Activated CD8-positive, alpha-beta T cell treated with anti-CD3 and anti-CD28 coated beads, Interleukin-2, amount 10 ng/mL, durations not matched to agents 7 days and 5 days (primary cell): ENCODE data around the gene TRPM3. TPM values are rescaled to one million over a fixed set of nuclear protein-coding genes. Genes with fewer than 3 reads are reported as not detected.

Experiments
- ATAC-seq: fragments of 150-1000 bp; cut with Tn5 transposase; one replicate; pipeline ENCODE4 v1.10.0; 2021; ENCODE audit warnings: moderate library complexity
- CTCF ChIA-PET: fragments of 350-600 bp; sonication (Branson Sonifier 250); formaldehyde crosslinking; loops from one replicate; lab custom pipeline; 2021; ENCODE audit warnings: antibody characterized with exemption; lab: Charles Lee
- POLR2A ChIA-PET: fragments of 350-600 bp; sonication (Branson Sonifier 250); formaldehyde crosslinking; loops from one replicate; lab custom pipeline; 2021; ENCODE audit warnings: antibody characterized with exemption; lab: Charles Lee
- DNase-seq: peaks from one replicate; pipeline ENCODE4 v3.0.0-alpha.2; 2020
- H3K27ac Mint-ChIP-seq: one replicate; pipeline ENCODE4 v1.8.0; 2021; ENCODE audit warnings: mild to moderate bottlenecking, mixed read lengths
- H3K27me3 Mint-ChIP-seq: one replicate; pipeline ENCODE4 v1.8.0; 2021; ENCODE audit warnings: low read depth, mixed read lengths
- H3K36me3 Mint-ChIP-seq: one replicate; pipeline ENCODE4 v1.8.0; 2021; ENCODE audit warnings: low read depth, mixed read lengths
- H3K4me1 Mint-ChIP-seq: one replicate; pipeline ENCODE4 v1.8.0; 2021; ENCODE audit warnings: low read depth, mixed read lengths
- H3K4me3 Mint-ChIP-seq: one replicate; pipeline ENCODE4 v1.8.0; 2021; ENCODE audit warnings: mild to moderate bottlenecking, mixed read lengths
- H3K9me3 Mint-ChIP-seq: one replicate; pipeline ENCODE4 v1.8.0; 2022; ENCODE audit warnings: mixed read lengths; ENCODE audit not compliant: insufficient read depth
- total RNA-seq, 2 experiments: library from RNA; stranded (reverse); gene quantifications; one replicate each; pipeline ENCODE4 v1.2.3, GENCODE V29; 2021

Gene TRPM3
- total RNA-seq, 2 experiments from 2014 or later: not detected

DNA sequence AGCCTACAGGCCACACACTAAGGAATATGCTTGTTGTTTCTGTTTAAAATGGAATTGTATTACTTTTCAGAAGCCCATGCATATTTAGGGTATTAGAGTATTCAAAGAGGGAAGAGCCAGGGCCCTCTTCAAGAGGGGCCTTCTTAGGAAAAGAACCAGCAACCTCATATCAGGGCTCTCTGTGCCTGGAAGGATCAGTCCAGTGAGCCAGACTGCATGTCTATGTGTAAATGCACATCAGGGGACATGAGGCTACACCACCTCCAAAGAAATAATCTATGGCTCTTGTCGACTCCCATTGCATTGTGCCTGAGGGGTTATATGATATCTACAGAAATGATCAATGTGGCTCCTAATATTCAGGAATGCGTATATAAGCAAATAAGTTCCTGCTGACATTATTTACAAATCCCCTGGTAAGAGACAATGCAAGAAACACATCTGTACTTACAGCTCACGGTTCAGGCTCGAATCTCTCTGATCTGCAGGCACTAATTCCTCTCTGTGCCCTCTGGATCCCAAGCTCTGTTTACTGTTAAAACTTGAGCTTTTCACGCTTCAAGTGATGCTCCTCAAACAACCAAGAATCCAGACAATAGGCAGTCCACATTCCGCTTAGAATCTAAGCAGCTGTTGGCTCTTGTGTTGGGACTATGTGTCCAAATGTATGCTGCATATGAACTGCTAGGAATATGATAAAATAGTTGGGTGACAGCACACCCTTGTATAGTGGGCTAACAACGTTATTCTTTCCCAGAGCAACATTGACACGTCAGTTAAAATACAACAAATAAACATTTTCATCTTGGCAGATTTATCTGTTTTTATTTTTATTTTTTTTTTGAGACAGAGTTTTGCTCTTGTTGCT is 556.7 kb downstream of the TRPM3 start:
- H3K4me1 Mint-ChIP-seq: peaks cover 58% of the 10 kb centered on the region
- POLR2A ChIA-PET: interaction anchor here (0.8 to 3.1 kb wide), 5 partner anchors 37 to 152 kb away, joined by 3 to 31 read pairs (median 9); partner anchors contain the start of gene KLF9
- H3K27me3 Mint-ChIP-seq: no peaks in the 10 kb centered on the region
- DNase-seq (no peak), ATAC-seq (no peak)
- peaks cover 3% of the 10 kb centered on the region for H3K36me3 Mint-ChIP-seq
- peak overlapping the region; percentile 95 for H3K27ac Mint-ChIP-seq
- CTCF ChIA-PET: interaction anchor here (0.8 to 6.7 kb wide), 5 partner anchors 10 to 146 kb away, joined by 3 to 64 read pairs (median 3); no protein-coding TSS in a partner anchor
- H3K9me3 Mint-ChIP-seq: no peaks in the 10 kb centered on the region
- H3K4me3 Mint-ChIP-seq: peak overlapping the region; percentile 59

GRCh38 chr9:70563431-70564204 is 557.8 kb downstream of the TRPM3 start:
- Mint-ChIP-seq H3K4me1 (peaks cover 66% of the 10 kb centered on the region), H3K4me3 (peak overlapping the region; percentile 59), H3K9me3 (no peaks in the 10 kb centered on the region), H3K27ac (peak overlapping the region; percentile 95), H3K36me3 (peaks cover 5% of the 10 kb centered on the region), H3K27me3 (no peaks in the 10 kb centered on the region)
- POLR2A ChIA-PET: interaction anchor here (0.7 to 3.1 kb wide), 5 partner anchors 18 to 151 kb away, joined by 3 to 31 read pairs (median 4); partner anchors contain the start of gene KLF9
- CTCF ChIA-PET: interaction anchor here (0.8 to 6.7 kb wide), 9 partner anchors 11 to 206 kb away, joined by 3 to 64 read pairs (median 3); partner anchors contain the start of gene KLF9
- ATAC-seq (peak; percentile 91), DNase-seq (peak; percentile 78)

GRCh38 chr9:70563010-70563409 is 558.4 kb downstream of the TRPM3 start:
- Mint-ChIP-seq H3K27ac (peak overlapping the region; percentile 95), H3K4me3 (peak overlapping the region; percentile 59)
- CTCF ChIA-PET: interaction anchor here (0.8 to 6.7 kb wide), 8 partner anchors 13 to 205 kb away, joined by 3 to 64 read pairs (median 3); partner anchors contain the start of gene KLF9

GRCh38 chr9:70561786-70562395 is 559.5 kb downstream of the TRPM3 start:
- Mint-ChIP-seq H3K4me1 (peaks cover 60% of the 10 kb centered on the region), H3K4me3 (no peak overlapping the region), H3K36me3 (peaks cover 5% of the 10 kb centered on the region), H3K27me3 (no peaks in the 10 kb centered on the region), H3K27ac (no peak overlapping the region), H3K9me3 (no peaks in the 10 kb centered on the region)
- POLR2A ChIA-PET: interaction anchor here (0.6 to 1.4 kb wide), 3 partner anchors 13 to 143 kb away, joined by 3 to 5 read pairs (median 5); no protein-coding TSS in a partner anchor
- DNase-seq (no peak), ATAC-seq (no peak)
- CTCF ChIA-PET: interaction anchor here (1.0 to 6.7 kb wide), 5 partner anchors 19 to 151 kb away, joined by 3 to 64 read pairs (median 3); partner anchors contain the start of gene KLF9

More at GRCh38 chr9:70563010-70563409, 558.4 kb downstream of the TRPM3 start:
- Mint-ChIP-seq H3K9me3 (no peaks in the 10 kb centered on the region), H3K4me1 (peaks cover 66% of the 10 kb centered on the region), H3K27me3 (no peaks in the 10 kb centered on the region), H3K36me3 (peaks cover 5% of the 10 kb centered on the region)
- ATAC-seq (no peak), DNase-seq (no peak)
- POLR2A ChIA-PET: interaction anchor here (0.7 to 3.1 kb wide), 2 partner anchors 18 to 143 kb away, joined by 3 to 31 read pairs; no protein-coding TSS in a partner anchor

DNA sequence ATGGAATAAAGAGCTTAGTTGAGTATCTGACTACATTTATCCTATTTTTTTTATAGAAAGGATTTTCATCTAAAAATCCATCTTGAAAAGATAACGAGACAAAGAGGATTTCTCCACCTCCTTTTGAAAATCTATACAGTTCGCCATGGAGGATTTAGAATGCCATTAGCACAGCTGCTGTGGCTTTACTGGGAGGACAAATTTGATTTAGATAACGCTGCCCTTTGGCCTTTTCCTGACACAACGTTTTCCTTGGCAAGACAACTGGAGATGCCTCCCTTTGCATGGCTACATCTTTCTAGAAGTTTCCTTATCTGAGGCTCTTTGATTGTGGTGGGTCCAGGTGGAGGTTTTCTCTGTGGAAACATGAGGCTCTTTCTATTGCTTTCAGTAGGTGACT is 560.3 kb downstream of the TRPM3 start:
- ChIA-PET CTCF (interaction anchor here (1.0 to 2.6 kb wide), 4 partner anchors 18 to 150 kb away, joined by 3 to 5 read pairs (median 4); no protein-coding TSS in a partner anchor), POLR2A (interaction anchor here (0.6 to 1.4 kb wide), 2 partner anchors 14 to 142 kb away, joined by 5 read pairs; no protein-coding TSS in a partner anchor)
- Mint-ChIP-seq H3K4me3 (no peak overlapping the region), H3K27me3 (no peaks in the 10 kb centered on the region), H3K4me1 (peaks cover 52% of the 10 kb centered on the region), H3K36me3 (peaks cover 5% of the 10 kb centered on the region), H3K9me3 (no peaks in the 10 kb centered on the region), H3K27ac (no peak overlapping the region)
- DNase-seq: no peak
- no peak for ATAC-seq

DNA sequence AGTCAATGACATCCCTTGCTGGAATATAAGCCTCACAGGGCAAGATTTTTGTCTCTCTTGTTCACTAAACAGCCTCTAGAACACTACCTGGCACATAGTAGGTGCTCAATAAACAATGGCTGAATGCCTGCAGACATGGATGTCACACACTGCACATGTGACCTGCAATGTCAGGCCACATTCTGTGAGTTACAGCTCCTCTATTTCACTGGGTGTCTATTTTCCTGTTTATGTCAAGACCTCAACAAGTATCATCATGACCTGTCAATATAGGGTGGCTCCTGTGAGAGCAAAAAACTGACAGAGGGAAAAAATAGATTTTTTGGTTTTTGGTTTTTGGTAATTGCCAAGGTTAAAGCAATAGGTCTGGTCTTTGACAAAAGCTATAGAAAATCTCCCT is 562.3 kb downstream of the TRPM3 start:
- H3K4me3 Mint-ChIP-seq: no peak overlapping the region
- no peak for DNase-seq
- POLR2A ChIA-PET: interaction anchor here (1.5 kb wide), 1 partner anchor 23 kb away, joined by 6 read pairs; no protein-coding TSS in a partner anchor

GRCh38 chr9:70557661-70558369 is 563.6 kb downstream of the TRPM3 start:
- CTCF ChIA-PET: interaction anchor here (1.5 kb wide), 1 partner anchor 8 kb away, joined by 4 read pairs; no protein-coding TSS in a partner anchor
- H3K27ac Mint-ChIP-seq: no peak overlapping the region
- H3K9me3 Mint-ChIP-seq: no peaks in the 10 kb centered on the region
- no peak overlapping the region for H3K4me3 Mint-ChIP-seq
- POLR2A ChIA-PET: no interaction called here
- ATAC-seq (no peak), DNase-seq (no peak)
- peaks cover 4% of the 10 kb centered on the region for H3K36me3 Mint-ChIP-seq
- no peaks in the 10 kb centered on the region for H3K27me3 Mint-ChIP-seq
- peaks cover 39% of the 10 kb centered on the region for H3K4me1 Mint-ChIP-seq

More for the DNA sequence above, 562.3 kb downstream of the TRPM3 start:
- no peak overlapping the region for H3K27ac Mint-ChIP-seq
- H3K36me3 Mint-ChIP-seq: peaks cover 5% of the 10 kb centered on the region
- H3K27me3 Mint-ChIP-seq: no peaks in the 10 kb centered on the region
- H3K4me1 Mint-ChIP-seq: peaks cover 51% of the 10 kb centered on the region
- H3K9me3 Mint-ChIP-seq: no peaks in the 10 kb centered on the region
- ATAC-seq: no peak
- CTCF ChIA-PET: interaction anchor here (1.3 to 2.6 kb wide), 3 partner anchors 9 to 43 kb away, joined by 4 to 5 read pairs (median 4); no protein-coding TSS in a partner anchor

- Mint-ChIP-seq H3K27ac (no peak overlapping the region), H3K36me3 (peaks cover 2% of the 10 kb centered on the region), H3K4me1 (peaks cover 32% of the 10 kb centered on the region), H3K9me3 (no peaks in the 10 kb centered on the region), H3K27me3 (no peaks in the 10 kb centered on the region), H3K4me3 (no peak overlapping the region)
- ChIA-PET POLR2A (no interaction called here), CTCF (interaction anchor here (0.8 to 1.6 kb wide), 2 partner anchors 10 to 45 kb away, joined by 5 read pairs; no protein-coding TSS in a partner anchor)
- no peak for ATAC-seq
- no peak for DNase-seq
Measured at GRCh38 chr9:70556771-70557170, 564.6 kb downstream of the TRPM3 start.

GRCh38 chr9:70554881-70555280 is 566.5 kb downstream of the TRPM3 start:
- no peak for DNase-seq
- H3K9me3 Mint-ChIP-seq: no peaks in the 10 kb centered on the region
- CTCF ChIA-PET: no interaction called here
- H3K4me1 Mint-ChIP-seq: peaks cover 24% of the 10 kb centered on the region
- H3K27ac Mint-ChIP-seq: peak overlapping the region; percentile 12
- peaks cover 2% of the 10 kb centered on the region for H3K36me3 Mint-ChIP-seq
- no peak overlapping the region for H3K4me3 Mint-ChIP-seq
- ATAC-seq: no peak
- H3K27me3 Mint-ChIP-seq: no peaks in the 10 kb centered on the region
- POLR2A ChIA-PET: no interaction called here
